Spleen (tissue), 11 donors: ENCODE data around the gene C12orf60. TPM values are rescaled to one million over a fixed set of nuclear protein-coding genes. Genes with fewer than 3 reads are reported as not detected.

Experiments used
- DNase-seq: peaks from one replicate; pipeline ENCODE4 v3.0.0-alpha.2; 2020
- H3K27ac ChIP-seq, 8 donors: fragments of 200-600 bp; sonication (generic) in 7 of 8; 1 replicate in 4 of 8; 2 replicates in 4 of 8; pipeline versions ENCODE4 v1.5.0 to v1.8.0; 2016 to 2021; ENCODE audit warnings: inconsistent platforms in 4 of 8, mild to moderate bottlenecking in 4 of 8, moderate library complexity in 1 of 8
- H3K27me3 ChIP-seq, 7 donors: fragments of 200-600 bp; sonication (generic) in 6 of 7; replicated peaks in 1 of 7; 1 replicate in 4 of 7; 2 replicates in 3 of 7; pipeline versions ENCODE4 v1.5.0 to v1.8.0; 2016 to 2021; ENCODE audit warnings: inconsistent platforms in 3 of 7, mild to moderate bottlenecking in 1 of 7
- H3K36me3 ChIP-seq, 6 donors: fragments of 200-600 bp; sonication (generic) in 5 of 6; 1 replicate in 4 of 6; 2 replicates in 2 of 6; pipeline versions ENCODE4 v1.5.0 to v1.8.0; 2016 to 2021; ENCODE audit warnings: inconsistent platforms in 2 of 6
- H3K4me1 ChIP-seq, 6 donors: fragments of 200-600 bp; sonication (generic) in 5 of 6; 1 replicate in 3 of 6; 2 replicates in 3 of 6; pipeline versions ENCODE4 v1.5.0 to v1.8.0; 2016 to 2021; ENCODE audit warnings: inconsistent platforms in 3 of 6
- H3K4me3 ChIP-seq, 8 donors: fragments of 200-600 bp; sonication (generic) in 7 of 8; 1 replicate in 4 of 8; 2 replicates in 4 of 8; pipeline versions ENCODE4 v1.5.0 to v1.8.0; 2016 to 2021; ENCODE audit warnings: inconsistent platforms in 4 of 8, mild to moderate bottlenecking in 4 of 8, moderate library complexity in 2 of 8
- H3K9me3 ChIP-seq, 8 donors: fragments of 200-600 bp; sonication (generic) in 7 of 8; 1 replicate in 4 of 8; 2 replicates in 4 of 8; pipeline versions ENCODE4 v1.5.0 to v1.8.0; 2016 to 2021; ENCODE audit warnings: inconsistent platforms in 4 of 8
- CTCF ChIP-seq, 11 experiments: fragments of 200-600 bp in 7 of 11; fragments of 450-650 bp in 4 of 11; sonication (generic) in 4 of 11; IDR thresholded peaks in 8 of 11; conservative IDR thresholded peaks in 3 of 11; 1 replicate in 7 of 11; 2 replicates in 4 of 11; pipeline versions ENCODE4 v1.4.0 to v1.8.0; 2016 to 2021; ENCODE audit warnings: antibody characterized with exemption in 11 of 11, inconsistent platforms in 4 of 11, mild to moderate bottlenecking in 1 of 11
- POLR2A ChIP-seq, 3 donors: fragments of 450-650 bp; IDR thresholded peaks; one replicate each; pipeline ENCODE4 v1.5.1; 2017; ENCODE audit warnings: antibody characterized with exemption in 3 of 3, mild to moderate bottlenecking in 1 of 3
- POLR2AphosphoS5 ChIP-seq, 3 donors: sonication (generic); formaldehyde crosslinking; IDR thresholded peaks; one replicate each; pipeline ENCODE4 v1.5.1; 2017; ENCODE audit warnings: antibody characterized with exemption in 3 of 3
- WGBS, 5 donors: extraction: QIAGEN DNeasy Blood & Tissue Kit in 3 of 5; methylation state at CpG; one replicate each; pipeline versions ENCODE4 v1.1.5 to v1.1.7; 2013 to 2018; 5-methylcytosine and 5-hydroxymethylcytosine counted together
- intact Hi-C: fragments of 100-400 bp; cut with DNase I; formaldehyde crosslinking; loops from one replicate; pipeline ENCODE4 v1.15.0; 2023; ENCODE audit warnings: low total_unique reads
- polyA plus RNA-seq, 3 donors: library from polyadenylated mRNA; stranded (reverse); fragments of 200-250 nt; gene quantifications; one replicate each; pipeline ENCODE4 v1.2.1, GENCODE V29; 2013
- total RNA-seq, 7 donors: library from RNA; depleted of rRNA in 3 of 7; stranded (reverse); fragments of >200 nt in 3 of 7; fragmentation: NEBNext Ultra II Directional in 4 of 7; extraction: Animal tissue kit (Norgen Biotek cat#: 25700) in 4 of 7; gene quantifications; one replicate each; pipeline versions ENCODE4 v1.1.0 to v1.2.1, GENCODE V29; 2016 to 2021
- donor health status: healthy with polysubstance abuse.
- donor health status: DM: no; HTN: no; CAD: no; lungs with moderate emphysema.
- donor health status: DM: no; HTN: no; CAD: no.
- donor health status: Bipolar disorder and iron deficiency.
- donor health status: healthy.
- donor health status: DM: no; HTN: no; CAD: no.
- donor health status: DM: yes; HTN: yes; CAD: no.

The C12orf60 gene
- total and polyA plus RNA-seq, 10 donors = 0.51 to 2.2 (median 1.1) TPM

GRCh38 chr12:14784471-14784870 lies 19.0 kb upstream of the C12orf60 start:
- WGBS, 5 donors = 89 to 100% (median 96%) methylated on average over 2 of the region's 2 CpGs
- H3K27me3 ChIP-seq = no peaks in the 10 kb centered on the region
- no peak for DNase-seq
- no peaks in the 10 kb centered on the region for H3K9me3 ChIP-seq
- intact Hi-C loops = no loop called here
- H3K27ac ChIP-seq = peak overlapping the region in 3 of 8 donors; percentile 5 to 19 (median 5)
- no peak for TF ChIP-seq POLR2AphosphoS5 (IDR thresholded peaks at IDR 0.05)
- TF ChIP-seq CTCF (IDR thresholded peaks at IDR 0.05 in 8 of 11, conservative IDR thresholded peaks at IDR 0.05 in 3 of 11) = no peak
- TF ChIP-seq POLR2A (IDR thresholded peaks at IDR 0.05) = no peak
- no peak overlapping the region for H3K4me3 ChIP-seq
- peaks cover 12 to 59% (median 44%) of the 10 kb centered on the region in 6 donors for H3K36me3 ChIP-seq
- no peaks in the 10 kb centered on the region for H3K4me1 ChIP-seq

GRCh38 chr12:14785568-14785967 lies 17.9 kb upstream of the C12orf60 start:
- intact Hi-C loops = no loop called here
- H3K4me3 ChIP-seq = no peak overlapping the region
- H3K27me3 ChIP-seq = no peaks in the 10 kb centered on the region
- no peak for DNase-seq
- H3K36me3 ChIP-seq = peaks cover 15 to 70% (median 55%) of the 10 kb centered on the region in 6 donors
- no peaks in the 10 kb centered on the region for H3K9me3 ChIP-seq
- no peaks in the 10 kb centered on the region for H3K4me1 ChIP-seq
- 95 to 98% (median 96%) methylated on average over 3 of the region's 3 CpGs for WGBS, 5 donors
- TF ChIP-seq POLR2AphosphoS5 (IDR thresholded peaks at IDR 0.05) (no peak), CTCF (IDR thresholded peaks at IDR 0.05 in 8 of 11, conservative IDR thresholded peaks at IDR 0.05 in 3 of 11) (no peak), POLR2A (IDR thresholded peaks at IDR 0.05) (no peak)
- H3K27ac ChIP-seq = no peak overlapping the region

GRCh38 chr12:14795028-14795448 lies 8.4 kb upstream of the C12orf60 start:
- Histone ChIP-seq H3K4me1 (peaks cover 0 to 3% (median 0%) of the 10 kb centered on the region in 6 donors), H3K27ac (peak overlapping the region in 1 of 8 donors; percentile 13), H3K4me3 (no peak overlapping the region), H3K36me3 (peaks cover 5 to 100% (median 88%) of the 10 kb centered on the region in 6 donors), H3K27me3 (no peaks in the 10 kb centered on the region), H3K9me3 (no peaks in the 10 kb centered on the region)
- WGBS, 5 donors = 74 to 84% (median 77%) methylated on average over 4 of the region's 4 CpGs
- no peak for TF ChIP-seq CTCF (IDR thresholded peaks at IDR 0.05 in 8 of 11, conservative IDR thresholded peaks at IDR 0.05 in 3 of 11)
- no peak for TF ChIP-seq POLR2A (IDR thresholded peaks at IDR 0.05)
- no peak for TF ChIP-seq POLR2AphosphoS5 (IDR thresholded peaks at IDR 0.05)
- intact Hi-C loops = no loop called here
- no peak for DNase-seq

DNA sequence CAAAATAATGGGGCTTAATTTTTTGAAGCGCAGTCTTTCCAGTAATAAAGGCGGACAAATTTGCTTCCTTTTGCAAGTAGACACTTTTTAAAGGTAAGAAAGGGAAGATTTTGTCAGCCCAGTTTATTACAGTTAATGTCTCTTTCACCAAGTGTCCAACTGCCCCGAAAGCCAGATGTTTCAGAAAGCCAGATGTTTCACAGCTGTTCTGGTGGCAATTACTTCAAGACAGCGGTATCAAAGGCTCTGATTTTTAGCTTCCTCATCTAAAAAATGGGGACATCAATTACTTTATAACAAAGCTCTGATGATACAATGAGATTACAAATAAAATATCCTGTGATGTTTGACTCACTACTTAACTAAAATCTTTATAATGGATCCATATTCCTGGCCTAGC lies 1.2 kb upstream of the C12orf60 start:
- H3K36me3 ChIP-seq = peaks cover 0 to 40% (median 25%) of the 10 kb centered on the region in 6 donors
- no peak for DNase-seq
- peaks cover 21 to 52% (median 41%) of the 10 kb centered on the region in 6 donors for H3K4me1 ChIP-seq
- TF ChIP-seq POLR2AphosphoS5 (IDR thresholded peaks at IDR 0.05) (no peak), POLR2A (IDR thresholded peaks at IDR 0.05) (no peak), CTCF (IDR thresholded peaks at IDR 0.05 in 8 of 11, conservative IDR thresholded peaks at IDR 0.05 in 3 of 11) (no peak)
- H3K4me3 ChIP-seq = peak overlapping the region; percentile 56 to 91 (median 80)
- H3K27me3 ChIP-seq = no peaks in the 10 kb centered on the region
- H3K27ac ChIP-seq = peak overlapping the region in 6 of 8 donors; percentile 85 to 97 (median 94)
- intact Hi-C loops = no loop called here
- 69 to 80% (median 79%) methylated on average over 4 of the region's 4 CpGs for WGBS, 5 donors
- H3K9me3 ChIP-seq = no peaks in the 10 kb centered on the region
